HEK293T (cell line): Measurements from ENCODE around the gene FBLN2.

Source experiments
- ARNT ChIP-seq: fragments of 450-650 bp; IDR thresholded peaks from 2 replicates; pipeline ENCODE4 v1.6.1; 2017; ENCODE audit warnings: mild to moderate bottlenecking
- BHLHE40 ChIP-seq: fragments of 450-650 bp; IDR thresholded peaks from 2 replicates; pipeline ENCODE4 v1.6.1; 2016; ENCODE audit warnings: mild to moderate bottlenecking, moderate library complexity, borderline replicate concordance
- FOXA1 ChIP-seq: fragments of 450-650 bp; IDR thresholded peaks from 2 replicates; pipeline ENCODE4 v1.6.1; 2016; ENCODE audit warnings: mild to moderate bottlenecking
- FOXK2 ChIP-seq: fragments of 450-650 bp; IDR thresholded peaks from 2 replicates; pipeline ENCODE4 v1.6.1; 2016; ENCODE audit warnings: mild to moderate bottlenecking
- FOXM1 ChIP-seq: fragments of 450-650 bp; IDR thresholded peaks from 2 replicates; pipeline ENCODE4 v1.6.1; 2017; ENCODE audit warnings: mild to moderate bottlenecking, borderline replicate concordance
- HDGF ChIP-seq: fragments of 450-650 bp; IDR thresholded peaks from 2 replicates; pipeline ENCODE4 v1.6.1; 2017; ENCODE audit warnings: antibody characterized with exemption, borderline replicate concordance
- L3MBTL2 ChIP-seq: fragments of 450-650 bp; conservative IDR thresholded peaks from 2 replicates; pipeline ENCODE4 v1.6.1; 2016; ENCODE audit warnings: mild to moderate bottlenecking
- LEF1 ChIP-seq: fragments of 450-650 bp; IDR thresholded peaks from 2 replicates; pipeline ENCODE4 v1.6.1; 2017; ENCODE audit warnings: mild to moderate bottlenecking, borderline replicate concordance
- NFRKB ChIP-seq: fragments of 450-650 bp; IDR thresholded peaks from 2 replicates; pipeline ENCODE4 v1.6.1; 2016; ENCODE audit warnings: mild to moderate bottlenecking, moderate library complexity
- SP1 ChIP-seq: fragments of 450-650 bp; IDR thresholded peaks from 2 replicates; pipeline ENCODE4 v1.6.1; 2017
- SUZ12 ChIP-seq: fragments of 450-650 bp; IDR thresholded peaks from 2 replicates; pipeline ENCODE4 v1.6.1; 2016; ENCODE audit warnings: mild to moderate bottlenecking
- TARDBP ChIP-seq: fragments of 450-650 bp; IDR thresholded peaks from 2 replicates; pipeline ENCODE4 v1.6.1; 2016
- ZNF384 ChIP-seq: fragments of 450-650 bp; IDR thresholded peaks from 2 replicates; pipeline ENCODE4 v1.6.1; 2016
- TF ChIP-seq, protein P1 (sequence below): fragments of 450-650 bp; IDR thresholded peaks from 2 replicates; pipeline ENCODE4 v1.6.1; 2016

DNA sequence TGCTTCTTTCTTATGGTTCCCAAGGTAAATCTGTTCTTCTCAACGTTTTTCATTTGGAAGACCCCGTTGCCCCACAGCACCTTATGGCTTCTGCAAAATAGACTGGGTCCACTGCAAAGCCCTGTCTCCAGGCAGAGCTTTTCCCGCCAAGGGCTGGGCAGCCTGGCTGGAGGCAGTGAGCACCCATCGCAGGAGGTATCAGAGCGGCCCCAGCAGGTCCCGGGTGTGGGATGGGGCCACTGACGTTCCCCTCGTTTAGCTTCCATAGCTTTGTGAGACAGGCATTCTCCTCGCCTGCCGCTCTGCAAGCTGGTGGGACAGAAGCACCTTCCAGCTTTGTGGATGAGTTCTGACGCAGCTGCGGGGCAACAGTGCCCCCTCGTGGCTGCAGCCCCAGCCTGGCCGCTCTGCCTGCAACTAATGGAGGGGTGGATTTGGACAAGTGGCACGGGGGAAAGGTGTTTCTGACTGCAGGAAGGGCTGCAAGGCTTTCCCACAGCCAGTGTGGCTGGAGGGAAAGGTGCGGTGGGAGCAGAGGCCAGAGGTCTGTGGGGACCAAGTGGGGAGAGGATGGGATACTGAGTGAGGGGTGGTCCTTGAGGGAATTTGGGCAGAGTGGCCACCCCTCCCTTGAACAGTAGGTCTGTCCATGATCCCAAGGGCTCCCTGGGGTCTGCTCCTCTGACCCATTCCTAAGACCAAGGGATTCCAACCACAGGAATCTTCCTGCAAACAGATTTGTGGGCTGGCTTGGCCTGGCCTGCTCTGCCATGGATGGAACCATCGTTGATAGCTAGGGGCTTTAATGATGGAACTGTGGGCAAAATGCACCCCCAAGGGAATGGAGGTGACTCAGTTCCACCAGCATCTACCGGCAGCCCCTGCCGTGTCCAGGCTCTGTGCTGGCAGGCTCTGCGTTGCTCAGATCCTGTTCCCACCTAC lies 99.4 kb downstream of the FBLN2 start:
- TF ChIP-seq SP1: no peak
- TF ChIP-seq, protein P1, sequence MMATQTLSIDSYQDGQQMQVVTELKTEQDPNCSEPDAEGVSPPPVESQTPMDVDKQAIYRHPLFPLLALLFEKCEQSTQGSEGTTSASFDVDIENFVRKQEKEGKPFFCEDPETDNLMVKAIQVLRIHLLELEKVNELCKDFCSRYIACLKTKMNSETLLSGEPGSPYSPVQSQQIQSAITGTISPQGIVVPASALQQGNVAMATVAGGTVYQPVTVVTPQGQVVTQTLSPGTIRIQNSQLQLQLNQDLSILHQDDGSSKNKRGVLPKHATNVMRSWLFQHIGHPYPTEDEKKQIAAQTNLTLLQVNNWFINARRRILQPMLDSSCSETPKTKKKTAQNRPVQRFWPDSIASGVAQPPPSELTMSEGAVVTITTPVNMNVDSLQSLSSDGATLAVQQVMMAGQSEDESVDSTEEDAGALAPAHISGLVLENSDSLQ: no peak
- no peak for TF ChIP-seq FOXK2
- TF ChIP-seq HDGF: no peak
- TF ChIP-seq ARNT: peak; percentile 33; the same call in 1 of the 2 replicates
- no peak for TF ChIP-seq L3MBTL2
- TF ChIP-seq SUZ12: no peak
- no peak for TF ChIP-seq TARDBP
- TF ChIP-seq FOXA1: no peak
- peak; percentile 91 for TF ChIP-seq BHLHE40
- TF ChIP-seq LEF1: no peak
- TF ChIP-seq FOXM1: no peak
- no peak for TF ChIP-seq ZNF384
- TF ChIP-seq NFRKB: no peak
